ENCODE data around the gene ERF.

- TF ChIP-seq CTCF (IDR thresholded peaks at IDR 0.05; ENCODE audit: low read length) (no peak), EZH2 (IDR thresholded peaks at IDR 0.05; ENCODE audit: borderline replicate concordance, low read length) (no peak)
Measured at GRCh38 chr19:42201489-42202289, 53.2 kb downstream of the ERF start.
